ENCODE results near the gene ADCYAP1R1. TPM values are rescaled to one million over a fixed set of nuclear protein-coding genes. Genes with fewer than 3 reads are reported as not detected.

Gene ADCYAP1R1
- total RNA-seq, 2 donors from 2014 or later, result 1.4 to 2.5 TPM

- no peak for ATAC-seq (ENCODE audit: insufficient number of reproducible peaks, low FRiP score, low read depth)
- Histone ChIP-seq H3K27ac (no peak overlapping the region), H3K4me3 (no peak overlapping the region), H3K9me3 (no peaks in the 10 kb centered on the region), H3K4me1 (ENCODE audit: control insufficient read depth in 1 of 2, low read depth in 2 of 2) (no peaks in the 10 kb centered on the region), H3K27me3 (replicated peaks; ENCODE audit: insufficient read depth) (no peaks in the 10 kb centered on the region), H3K36me3 (no peaks in the 10 kb centered on the region)
- no peak for DNase-seq (ENCODE audit: low spot score)
- no peak for TF ChIP-seq CTCF (IDR thresholded peaks at IDR 0.05)
These were observed 54.4 kb downstream of the ADCYAP1R1 start for GRCh38 chr7:31106303-31107105.

GRCh38 chr7:31107106-31108090 is 55.3 kb downstream of the ADCYAP1R1 start:
- no peak overlapping the region for H3K4me3 ChIP-seq
- H3K27ac ChIP-seq, result no peak overlapping the region
- ATAC-seq (ENCODE audit: insufficient number of reproducible peaks, low FRiP score, low read depth) (no peak), DNase-seq (ENCODE audit: low spot score) (no peak)
- TF ChIP-seq CTCF (IDR thresholded peaks at IDR 0.05), result no peak
- no peaks in the 10 kb centered on the region for H3K36me3 ChIP-seq
- no peaks in the 10 kb centered on the region for H3K27me3 ChIP-seq (replicated peaks; ENCODE audit: insufficient read depth)
- no peaks in the 10 kb centered on the region for H3K9me3 ChIP-seq
- H3K4me1 ChIP-seq (ENCODE audit: control insufficient read depth in 1 of 2, low read depth in 2 of 2), result no peaks in the 10 kb centered on the region

GRCh38 chr7:31108097-31108657 is 56.1 kb downstream of the ADCYAP1R1 start:
- no peaks in the 10 kb centered on the region for H3K9me3 ChIP-seq
- no peaks in the 10 kb centered on the region for H3K36me3 ChIP-seq
- TF ChIP-seq CTCF (IDR thresholded peaks at IDR 0.05), result no peak
- no peak overlapping the region for H3K4me3 ChIP-seq
- H3K27me3 ChIP-seq (replicated peaks; ENCODE audit: insufficient read depth), result no peaks in the 10 kb centered on the region
- DNase-seq (ENCODE audit: low spot score) (no peak), ATAC-seq (ENCODE audit: insufficient number of reproducible peaks, low FRiP score, low read depth) (no peak)
- no peak overlapping the region for H3K27ac ChIP-seq
- H3K4me1 ChIP-seq (ENCODE audit: control insufficient read depth in 1 of 2, low read depth in 2 of 2), result no peaks in the 10 kb centered on the region

GRCh38 chr7:31109751-31110150 is 57.6 kb downstream of the ADCYAP1R1 start:
- TF ChIP-seq CTCF (IDR thresholded peaks at IDR 0.05), result no peak
- Histone ChIP-seq H3K4me1 (ENCODE audit: control insufficient read depth in 1 of 2, low read depth in 2 of 2) (no peaks in the 10 kb centered on the region), H3K36me3 (no peaks in the 10 kb centered on the region), H3K27ac (no peak overlapping the region), H3K9me3 (no peaks in the 10 kb centered on the region), H3K4me3 (no peak overlapping the region), H3K27me3 (replicated peaks; ENCODE audit: insufficient read depth) (no peaks in the 10 kb centered on the region)
- DNase-seq (ENCODE audit: low spot score) (no peak), ATAC-seq (ENCODE audit: insufficient number of reproducible peaks, low FRiP score, low read depth) (no peak)

Measured in thoracic aorta (tissue), 2 donors.